COLO668 (cell line): ENCODE data around the gene SND1.

Experiments
- DNase-seq: peaks from one replicate; lab custom pipeline; 2025; ENCODE audit not compliant: unreplicated experiment; lab: John Stamatoyannopoulos, UW

SND1 gene

DNA sequence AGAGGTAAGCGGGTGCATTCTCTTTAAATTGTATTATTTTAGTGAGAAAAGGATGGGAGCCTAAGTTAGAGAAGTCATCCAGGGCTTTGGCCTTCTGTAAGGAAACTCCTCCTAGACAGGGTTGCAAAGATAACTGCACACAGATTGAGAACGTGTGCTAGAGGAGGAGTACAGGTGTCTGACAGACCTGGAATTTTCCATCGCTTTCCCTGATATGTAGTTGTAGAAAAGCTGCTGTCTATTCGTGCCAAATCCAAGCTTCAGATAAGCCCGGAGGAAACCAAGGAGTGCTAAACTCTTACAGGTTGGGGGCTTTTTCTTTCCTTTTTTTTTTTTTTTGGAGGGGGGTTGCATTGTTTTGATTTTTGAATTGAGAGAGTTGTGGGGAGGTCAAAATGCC, 356.1 kb downstream of the SND1 start:
- no peak for DNase-seq

DNA sequence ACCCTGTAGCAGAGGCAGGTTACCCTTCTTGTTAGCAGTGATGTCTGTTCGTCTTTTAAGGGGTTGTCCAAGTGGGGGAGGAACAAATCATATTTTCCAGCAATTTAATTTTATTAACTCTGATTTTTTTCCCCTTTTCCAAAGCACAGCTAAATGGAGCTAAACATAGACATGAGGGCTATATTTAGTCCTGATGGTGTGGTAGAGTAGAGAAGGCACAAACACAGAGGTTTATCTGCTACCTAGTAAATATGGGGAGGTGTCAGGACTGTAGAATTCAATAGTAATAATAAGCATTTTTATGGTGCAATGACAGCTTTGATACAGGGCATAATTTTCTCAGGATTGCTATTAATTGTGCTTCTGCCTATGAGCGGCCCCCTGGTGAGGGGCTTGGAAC, 356.8 kb downstream of the SND1 start:
- DNase-seq, result no peak

DNA sequence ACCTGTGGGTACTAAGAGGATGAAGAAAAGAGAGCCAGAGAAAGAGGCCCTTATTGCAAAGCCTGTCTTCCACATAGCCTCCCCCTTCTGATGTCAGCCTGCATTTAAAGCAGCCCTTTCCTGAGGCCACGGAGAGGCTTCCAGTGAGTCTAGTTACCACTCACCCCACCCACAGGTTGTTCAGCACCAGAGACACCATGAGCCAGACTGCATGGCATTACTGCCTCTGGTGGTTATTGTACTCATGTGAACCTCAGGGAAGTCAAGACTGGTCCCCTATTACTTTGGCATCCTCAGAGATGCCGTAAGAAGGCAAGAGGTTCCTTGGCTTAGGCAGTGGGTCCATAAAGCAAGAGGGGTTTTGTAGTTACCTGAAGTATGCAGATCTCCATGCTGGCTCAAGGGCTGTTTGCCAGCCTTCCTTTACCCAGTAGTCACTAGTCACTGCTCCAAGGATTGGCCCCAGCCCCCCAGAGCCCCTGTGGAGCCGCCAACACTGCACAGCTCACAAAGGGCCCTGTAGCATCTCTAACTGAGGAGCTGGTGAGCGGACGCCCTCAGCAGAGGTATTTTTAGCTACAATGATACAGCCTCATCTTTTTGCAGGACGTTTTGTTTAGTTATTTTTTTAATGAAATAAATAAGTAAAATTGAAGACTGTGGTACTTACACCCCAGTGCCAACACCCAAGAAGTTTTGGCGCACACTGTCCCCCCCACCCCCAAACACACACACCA, 358.6 kb downstream of the SND1 start:
- DNase-seq, result no peak

DNA sequence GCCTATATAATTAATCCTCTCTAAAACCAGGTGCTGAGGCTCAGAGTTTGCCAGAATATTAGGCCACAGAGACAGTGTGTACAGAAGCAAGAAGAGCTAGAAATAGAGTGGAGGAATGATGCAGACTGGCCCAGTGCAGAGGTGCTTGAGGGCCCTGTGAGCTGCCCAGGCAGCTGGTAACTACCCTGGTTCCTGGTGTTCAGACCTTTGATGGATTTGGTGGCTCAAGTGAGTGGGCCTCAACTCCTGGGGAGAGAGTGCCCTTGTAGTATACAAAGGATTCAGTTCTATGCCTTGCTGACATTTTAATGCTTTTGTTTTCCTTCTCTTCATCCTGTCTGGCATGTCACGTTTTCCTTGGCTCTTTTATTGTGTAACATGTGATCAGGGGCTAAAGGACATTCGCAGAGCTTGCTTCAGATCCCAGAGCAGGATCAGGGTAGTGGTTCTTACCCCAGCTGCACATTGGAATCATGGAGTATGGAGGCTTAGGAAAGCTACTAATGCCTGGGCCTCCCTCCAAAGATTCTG, 359.2 kb downstream of the SND1 start:
- DNase-seq, result no peak

DNA sequence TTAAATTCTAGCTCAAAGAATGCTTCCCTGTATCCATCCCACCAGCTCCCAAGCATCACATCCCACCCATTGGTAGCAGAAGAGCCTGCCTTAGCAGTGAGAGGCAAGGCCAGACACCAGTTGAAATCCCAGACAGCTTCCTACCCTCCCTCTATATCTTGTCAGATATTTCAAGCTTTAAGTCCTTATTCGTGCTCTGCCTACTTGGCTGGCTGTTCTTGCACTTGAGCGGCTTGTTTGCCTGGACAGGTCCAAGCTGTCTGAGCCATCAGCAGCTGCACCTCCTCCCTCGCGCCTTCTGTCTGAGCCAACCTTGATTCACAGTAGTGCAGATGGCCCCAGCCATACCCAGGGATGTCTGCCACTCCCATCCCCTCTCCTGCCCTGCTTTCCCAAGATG, 362.8 kb downstream of the SND1 start:
- DNase-seq, result no peak

DNA sequence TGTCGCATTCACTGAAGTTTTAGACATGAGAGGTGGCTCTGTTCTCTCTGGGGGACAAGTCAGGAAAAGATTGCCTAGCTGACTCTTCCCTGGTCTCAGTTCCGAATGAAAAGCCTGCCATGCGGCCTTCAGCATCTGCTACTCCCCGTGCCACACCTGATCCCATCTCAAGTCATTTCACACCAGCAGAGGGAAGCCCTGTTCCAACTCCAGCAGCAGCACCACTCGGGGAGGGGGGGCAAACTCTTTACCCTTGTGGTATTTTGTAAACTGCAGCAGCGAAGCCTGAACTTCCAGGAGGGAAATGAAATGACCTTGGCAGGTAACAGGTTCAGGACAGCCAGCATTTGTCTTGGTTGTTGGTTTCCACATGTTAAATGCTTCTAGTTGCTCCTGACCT, 365.5 kb downstream of the SND1 start:
- DNase-seq, result peak; percentile 41

DNA sequence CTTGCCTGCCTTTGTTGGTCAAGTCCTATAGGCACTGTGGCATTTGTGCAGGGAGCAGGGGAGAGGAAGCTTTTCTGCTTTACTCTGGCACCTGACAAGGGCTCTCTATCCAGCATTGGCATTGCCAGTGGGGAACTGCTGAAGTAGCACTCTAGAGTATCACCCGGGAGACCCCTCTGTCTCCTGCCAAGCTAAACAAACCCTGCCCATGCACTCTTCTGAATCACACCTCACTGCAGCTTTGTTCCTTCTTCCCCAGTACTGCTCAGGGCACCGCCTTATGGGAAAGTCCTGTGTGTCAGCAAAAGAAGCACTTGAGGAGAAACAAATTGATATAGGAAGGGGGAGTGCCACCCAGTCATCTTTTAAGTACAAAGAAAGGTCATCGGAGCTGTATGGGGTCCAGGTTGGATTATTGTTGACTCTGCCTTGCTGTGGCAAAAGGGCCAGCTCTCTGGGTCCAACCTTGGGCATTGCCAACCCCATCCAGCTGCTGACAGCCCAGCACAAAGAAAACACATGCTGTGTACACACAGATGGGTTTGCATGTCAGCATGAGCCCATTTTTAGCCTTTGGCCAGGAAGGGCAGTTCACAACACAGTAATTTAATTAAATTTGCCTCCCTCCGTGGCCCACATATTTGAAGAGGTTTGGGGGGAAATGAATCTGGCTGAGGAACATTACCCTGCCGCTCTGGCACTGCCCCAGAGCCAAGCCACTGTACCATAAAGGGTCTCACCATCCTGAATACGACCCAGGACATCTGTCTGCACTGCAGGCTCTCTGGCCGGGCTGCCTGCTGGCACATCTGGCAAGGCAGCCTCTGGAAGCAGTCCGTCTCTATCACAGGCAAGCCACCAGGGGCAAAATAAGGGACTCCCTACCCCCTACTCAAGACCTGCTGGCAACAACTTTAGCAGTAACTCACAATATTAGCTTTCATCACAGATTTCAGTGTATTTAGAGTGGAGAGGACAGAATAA, 366.2 kb downstream of the SND1 start:
- peak; percentile 69 for DNase-seq

DNA sequence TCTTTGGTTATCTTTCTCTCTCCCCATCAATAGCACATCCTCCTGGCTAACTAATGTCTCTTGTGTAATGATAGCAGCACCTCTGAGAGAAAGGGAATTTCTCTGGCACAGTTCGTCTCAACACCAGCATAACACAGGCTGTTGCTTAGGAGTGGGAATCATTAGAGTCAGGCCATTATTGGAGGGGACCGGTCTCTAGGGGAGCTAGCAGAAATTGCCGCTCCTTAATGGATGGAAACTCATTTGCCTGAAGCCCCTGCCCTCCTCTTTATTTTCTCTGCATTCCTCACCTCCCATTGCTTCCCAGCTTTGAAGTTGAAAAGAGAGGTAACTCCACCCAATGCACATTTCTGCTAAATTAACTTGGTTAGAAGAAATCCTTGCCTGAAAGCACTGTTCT, 367.3 kb downstream of the SND1 start:
- DNase-seq, result no peak

DNA sequence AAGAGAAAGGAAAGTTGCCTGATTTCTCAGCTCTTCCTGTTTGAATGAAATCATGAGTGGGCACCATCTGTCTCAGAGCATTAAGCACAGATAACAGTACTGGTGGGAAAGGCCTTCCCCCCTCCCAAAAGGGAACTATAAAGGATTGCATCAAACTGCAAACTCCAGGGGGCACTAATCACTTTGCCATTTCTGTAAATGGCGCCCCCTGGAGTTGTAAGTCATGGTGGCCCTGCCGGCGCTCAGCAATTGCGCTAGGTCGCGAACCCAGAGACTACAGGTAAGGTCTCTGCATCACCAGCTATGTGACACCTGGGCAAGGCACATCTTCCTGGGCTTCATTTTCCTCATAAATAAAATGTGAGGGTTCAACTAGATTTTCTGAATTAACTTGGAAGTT, 368.2 kb downstream of the SND1 start:
- no peak for DNase-seq

DNA sequence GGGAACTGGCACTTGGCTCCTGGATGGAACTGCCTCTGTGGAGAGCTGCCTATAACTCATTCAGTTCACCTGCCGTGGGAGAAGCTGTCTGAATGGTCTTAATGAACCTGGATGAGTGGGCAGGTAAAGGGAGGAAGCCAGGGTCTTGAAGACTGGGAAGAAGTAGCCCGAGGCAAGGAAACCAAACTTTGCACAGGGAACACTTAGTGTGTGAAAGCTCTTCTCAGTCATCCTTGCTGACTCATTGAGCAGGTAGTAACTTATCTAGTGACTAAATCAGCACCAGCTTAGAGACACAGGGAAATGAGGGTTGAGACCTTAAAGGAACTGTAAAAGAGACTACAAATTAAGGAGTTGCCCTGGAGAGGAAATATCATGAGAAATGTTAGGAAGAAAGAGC, 369.4 kb downstream of the SND1 start:
- DNase-seq, result no peak

DNA sequence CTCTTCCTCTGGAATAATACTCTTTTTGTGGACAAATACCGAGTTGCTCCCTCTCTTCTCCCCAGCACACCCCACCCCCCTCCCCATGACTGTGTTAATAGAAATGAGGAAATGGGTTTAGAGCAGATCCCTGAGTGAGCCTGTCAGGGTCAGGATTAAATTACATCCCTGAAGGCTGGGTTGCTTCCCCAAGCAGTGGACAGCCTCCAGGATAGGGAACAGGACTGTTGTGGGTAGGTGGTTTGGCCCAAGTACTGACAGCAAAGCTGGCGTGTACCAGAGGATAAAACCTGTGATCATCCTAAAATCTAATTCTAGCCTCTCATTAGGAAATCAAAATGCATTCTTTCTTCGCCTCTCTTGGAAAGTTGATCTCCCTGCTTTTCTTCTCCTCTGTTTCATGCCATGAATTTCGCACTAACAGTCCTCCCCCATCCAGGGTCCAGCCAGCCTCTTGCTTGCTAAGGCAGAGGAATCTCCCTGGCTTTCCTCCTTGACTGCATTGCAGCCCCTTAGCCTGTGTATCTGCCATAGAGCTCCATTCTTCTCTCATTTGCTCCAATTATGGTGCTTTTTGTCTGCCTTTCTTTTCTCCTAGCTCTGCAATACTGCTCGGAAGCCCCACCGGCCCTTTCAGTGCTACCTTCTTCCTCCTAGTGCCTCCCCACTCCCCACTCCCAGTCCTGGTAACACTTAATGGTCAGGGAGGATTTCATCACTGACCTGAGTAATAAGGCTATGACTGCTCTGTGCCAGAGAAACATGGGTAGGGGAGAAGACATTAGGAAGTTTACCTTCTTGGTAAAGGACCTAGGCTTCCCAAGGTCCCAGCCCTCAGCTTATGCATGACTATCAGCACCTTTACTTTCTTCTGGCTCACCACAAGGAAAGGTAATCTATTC, 370.9 kb downstream of the SND1 start:
- DNase-seq, result no peak

DNA sequence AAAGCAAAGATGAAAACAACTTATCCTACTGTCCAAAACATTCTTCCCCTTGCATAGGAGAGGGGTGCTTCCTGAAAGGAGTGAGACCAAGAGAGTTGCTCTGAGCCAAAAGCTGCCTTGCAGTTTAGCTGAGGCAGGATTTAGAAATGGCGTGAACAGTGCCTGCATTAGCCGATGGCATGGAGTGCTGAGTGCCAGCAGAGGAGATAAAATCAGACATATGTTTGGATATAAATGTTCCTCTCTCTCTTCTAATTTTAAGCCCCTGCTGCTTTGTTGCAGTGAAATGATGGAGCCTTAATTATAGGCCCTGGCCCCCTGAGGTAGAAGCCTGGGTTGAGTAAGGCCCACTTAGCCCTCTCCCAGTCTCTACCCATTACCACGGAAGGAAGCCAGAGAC, 372.2 kb downstream of the SND1 start:
- no peak for DNase-seq

DNA sequence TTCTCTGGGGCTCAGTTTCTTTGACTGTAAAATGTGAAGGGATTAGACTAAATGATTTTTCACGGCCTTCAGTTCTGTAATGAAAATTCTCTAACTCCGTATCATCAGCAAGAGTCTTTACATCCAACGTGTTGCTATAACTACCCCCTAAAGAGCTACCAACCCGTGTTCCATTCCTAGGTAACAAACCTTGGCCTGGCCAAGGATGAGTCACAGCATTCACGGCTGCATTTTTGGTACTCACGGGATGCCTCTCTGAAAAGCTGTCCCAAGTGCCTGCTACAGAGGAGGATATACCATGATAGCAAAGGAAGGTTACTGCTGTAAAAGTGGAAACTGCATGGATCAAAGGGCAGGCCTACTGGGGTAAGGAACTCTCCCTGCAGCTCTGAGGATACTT, 373.4 kb downstream of the SND1 start:
- no peak for DNase-seq

DNA sequence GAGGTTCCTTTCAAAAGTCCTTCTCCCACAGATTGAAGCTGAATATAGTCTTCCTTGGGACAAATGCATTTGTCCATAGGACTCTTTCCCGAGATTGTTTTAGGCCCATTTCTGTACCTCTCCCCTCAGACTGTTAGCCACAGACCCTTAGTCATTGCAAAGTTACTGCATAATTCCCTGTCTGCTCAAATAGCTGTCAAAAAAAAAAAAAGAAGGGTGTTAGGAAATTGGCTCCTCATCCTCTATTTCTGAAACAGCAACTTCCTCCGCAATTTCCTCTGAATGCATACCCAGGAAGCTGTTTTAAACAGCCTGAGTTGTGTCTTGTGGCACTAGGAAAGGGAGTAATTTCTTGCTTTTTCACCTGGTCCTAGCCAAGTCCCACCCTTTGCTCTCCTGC, 373.8 kb downstream of the SND1 start:
- no peak for DNase-seq

DNA sequence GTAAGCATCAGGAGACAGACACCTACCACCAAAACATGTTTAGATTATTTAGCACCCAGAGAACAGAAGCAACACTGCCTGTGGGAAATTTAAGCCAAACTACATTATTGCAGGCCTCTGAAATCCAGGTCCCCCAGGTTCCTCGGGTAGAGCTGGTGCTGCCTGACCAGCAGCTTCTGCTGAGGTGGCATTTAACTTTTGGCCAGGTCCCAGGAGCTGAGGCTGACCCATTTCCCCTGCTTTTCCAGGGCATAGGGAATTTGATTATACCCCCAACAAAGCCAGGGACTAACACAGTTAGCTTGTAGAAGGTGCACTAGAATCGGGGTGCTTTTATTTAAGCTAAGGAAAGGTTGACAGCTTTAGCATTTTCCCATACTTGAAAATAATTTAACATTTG, 374.6 kb downstream of the SND1 start:
- DNase-seq, result no peak

DNA sequence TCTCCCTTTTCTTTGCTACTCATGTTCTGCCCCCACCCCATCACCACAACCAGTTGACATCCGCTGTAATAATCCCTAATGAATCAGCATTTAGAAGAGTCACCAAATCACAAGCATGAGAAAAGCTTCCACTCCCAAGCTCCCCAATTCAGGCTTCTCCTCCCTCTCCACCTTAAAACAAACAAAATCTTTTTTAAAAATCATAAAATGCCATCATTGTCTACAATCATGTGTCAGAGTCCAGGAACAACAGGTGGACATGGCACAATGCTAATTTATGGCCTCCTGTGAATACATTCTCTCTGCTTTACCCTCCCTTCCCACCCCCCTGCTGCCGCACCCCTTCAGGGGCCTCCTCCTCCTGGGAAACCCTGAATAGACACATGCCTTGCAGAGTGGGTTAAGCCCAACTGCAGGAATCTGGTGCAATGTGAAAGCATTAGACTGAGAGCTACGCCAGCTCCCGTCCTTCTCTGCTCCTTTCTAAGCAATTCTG, 375.5 kb downstream of the SND1 start:
- DNase-seq, result no peak

DNA sequence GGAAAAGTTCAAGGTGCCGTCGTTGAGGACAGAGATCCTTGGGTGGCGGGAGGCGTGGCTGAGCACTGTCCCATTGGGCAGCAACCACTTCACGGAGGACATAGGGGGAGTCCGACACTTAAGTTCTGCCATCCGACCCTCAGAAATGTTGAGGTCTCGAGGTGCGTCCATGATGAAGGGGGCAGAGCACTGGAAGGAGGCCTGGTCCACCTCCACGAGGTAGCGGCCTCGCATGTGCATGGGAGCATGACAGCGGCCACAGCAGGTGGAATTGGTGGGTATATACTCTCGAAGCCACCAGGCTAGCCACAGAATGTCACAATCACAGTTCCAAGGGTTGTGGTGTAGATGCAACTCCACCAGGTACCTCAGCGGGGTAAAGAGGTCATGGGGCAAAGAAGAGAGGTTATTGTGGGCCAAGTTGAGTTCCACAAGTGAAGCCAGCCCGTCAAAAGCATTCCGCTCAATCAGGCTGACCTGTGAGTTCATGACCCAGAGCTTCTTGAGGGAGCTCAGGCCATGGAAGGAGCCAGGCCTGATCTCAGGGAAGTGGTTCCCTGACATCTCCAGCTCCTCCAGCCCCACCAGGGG, 377.5 kb downstream of the SND1 start:
- no peak for DNase-seq

DNA sequence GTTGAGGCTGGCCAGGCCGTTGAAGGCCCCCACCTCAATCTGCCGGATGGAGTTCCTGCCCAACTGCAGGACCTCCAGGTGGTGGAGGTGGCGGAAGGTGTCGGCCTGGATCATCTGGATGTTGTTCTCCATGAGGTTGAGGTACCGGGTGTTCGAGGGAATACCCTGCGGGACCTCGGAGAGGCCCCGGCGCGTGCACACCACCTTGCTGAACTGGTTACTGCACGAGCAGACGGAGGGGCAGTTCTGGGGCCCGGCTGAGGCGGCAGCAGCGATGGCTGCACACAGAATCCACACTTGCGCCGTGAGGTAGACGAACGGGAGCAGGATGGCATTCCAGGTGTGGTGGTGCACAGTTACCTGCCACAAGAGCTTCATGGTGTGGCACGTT, 378.3 kb downstream of the SND1 start:
- DNase-seq, result no peak

DNA sequence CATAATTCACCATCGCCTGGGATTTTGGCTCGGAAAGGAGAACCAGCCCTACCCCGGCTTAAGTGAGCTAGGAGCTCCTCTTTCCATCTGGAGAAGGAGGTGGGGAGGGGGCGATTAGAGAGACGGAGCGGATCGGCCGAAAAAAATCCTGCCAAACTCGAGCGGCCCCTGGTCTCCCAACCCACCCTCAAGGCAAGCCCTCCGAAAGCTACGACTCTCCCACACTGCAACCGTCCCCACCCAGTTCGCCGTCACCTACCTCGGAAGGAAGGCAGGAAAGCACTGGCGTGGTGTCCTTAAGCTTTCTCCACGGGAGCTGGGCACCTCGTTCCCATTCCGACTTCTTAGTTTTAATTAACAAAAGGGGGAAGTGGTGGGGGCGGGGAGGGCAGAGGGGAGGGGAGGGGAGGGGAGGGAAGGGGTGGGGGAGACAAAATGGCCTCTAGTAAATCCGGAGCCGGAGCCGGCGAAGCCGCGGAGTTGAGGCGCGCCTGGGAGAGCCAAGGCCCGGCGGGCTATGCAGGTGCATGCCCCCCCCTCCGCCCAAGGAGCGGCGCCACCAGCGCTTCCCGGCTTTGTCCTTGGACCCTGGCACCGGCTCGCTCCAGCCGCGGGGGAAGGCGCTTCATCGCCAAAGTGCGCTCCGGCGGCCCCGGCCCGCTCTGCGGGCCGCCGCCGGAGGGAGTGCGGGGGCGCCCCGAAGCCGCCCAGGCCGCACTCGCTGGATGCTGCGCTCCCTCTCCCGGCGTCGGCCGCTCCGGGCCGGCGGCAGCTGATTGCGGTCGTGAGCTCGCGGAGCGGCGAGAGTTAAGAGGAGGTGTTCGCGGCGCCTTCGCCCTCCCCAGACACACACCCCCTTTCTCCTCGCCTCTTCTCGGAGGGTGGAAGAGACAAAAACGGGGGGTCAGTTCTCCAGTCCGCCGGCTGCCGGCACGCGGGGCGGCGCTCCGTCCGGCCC, 378.9 kb downstream of the SND1 start, which contains the start of gene LRRC4:
TSS of gene LRRC4 (minus strand) at position 784 of the 958 bp plus-strand sequence. CDS start 797 bp downstream, outside the sequence.
- peak; percentile 74 for DNase-seq
